HG03565 (cell line): ENCODE measurements around the gene NBPF1.
"Not testable (repeated sequence)": the region's sequence is repeated elsewhere in the genome, so short reads cannot be mapped to it uniquely, and the experiment has no call there.

ENCODE experiments used
- ATAC-seq: cut with Tn5 transposase; IDR thresholded peaks from one replicate; pipeline ENCODE4 v1.9.1; 2021; ENCODE audit warnings: mild to moderate bottlenecking, moderate library complexity; ENCODE audit not compliant: unreplicated experiment

Gene NBPF1

GRCh38 chr1:16557034-16557433, 56.3 kb downstream of the NBPF1 start:
- not testable (repeated sequence) for ATAC-seq

- ATAC-seq = not testable (repeated sequence)
These were observed 60.1 kb downstream of the NBPF1 start for GRCh38 chr1:16553244-16553643.

GRCh38 chr1:16550212-16550918, 63.0 kb downstream of the NBPF1 start:
- not testable (repeated sequence) for ATAC-seq

DNA sequence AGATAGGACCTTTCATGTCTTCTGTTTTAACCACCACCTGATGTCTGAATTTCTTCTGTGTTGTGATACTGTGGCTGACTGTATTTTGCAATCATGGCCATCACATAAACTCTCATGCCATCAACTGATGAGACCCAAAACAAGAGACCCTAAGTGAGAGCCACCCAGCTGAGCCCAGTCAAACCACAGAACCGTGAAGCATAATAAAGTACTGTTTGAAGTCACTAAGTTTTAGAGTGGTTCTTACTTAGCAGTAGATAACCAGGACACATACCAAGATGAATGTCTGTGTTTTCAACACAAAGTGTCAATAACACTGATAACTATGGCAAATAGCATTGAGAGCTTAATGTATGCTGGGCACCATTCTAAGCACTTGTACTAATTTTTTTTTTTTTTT, 63.8 kb downstream of the NBPF1 start:
- ATAC-seq = not testable (repeated sequence)

DNA sequence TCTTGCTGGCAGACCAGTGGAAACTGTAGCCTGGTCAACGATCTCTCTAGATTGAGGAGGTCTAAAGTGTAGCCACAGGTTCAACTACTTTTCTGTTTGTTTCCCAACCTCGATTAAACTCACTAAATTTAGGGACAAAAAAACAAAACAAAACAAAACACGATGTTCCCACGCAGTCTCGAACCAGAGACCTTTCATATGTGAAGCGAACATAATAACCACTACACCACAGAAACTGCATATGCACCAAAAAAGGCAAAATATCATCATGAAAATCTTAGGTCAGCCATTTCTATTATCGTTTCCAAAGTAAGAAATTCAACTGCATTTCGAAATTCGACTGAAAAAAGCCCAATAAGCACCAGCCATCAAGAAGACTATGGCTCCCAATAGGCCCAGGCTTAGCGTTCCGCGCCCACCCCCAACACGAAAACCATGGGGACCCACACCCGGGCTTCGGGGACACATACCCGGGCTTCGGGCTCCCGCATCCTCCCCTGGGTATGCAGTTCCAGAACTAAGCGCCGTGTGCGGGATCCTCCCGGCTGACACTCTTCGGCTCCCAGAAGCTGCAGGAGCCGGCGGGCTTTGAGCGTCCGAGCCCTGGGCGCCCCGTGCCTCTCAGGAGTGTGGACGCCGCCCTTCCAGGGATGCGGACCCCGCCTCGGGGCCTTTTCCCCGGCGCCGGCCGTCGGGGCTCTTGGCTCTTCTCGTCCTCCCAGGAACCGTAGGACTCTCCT, 65.7 kb downstream of the NBPF1 start:
- not testable (repeated sequence) for ATAC-seq

GRCh38 chr1:16545682-16546095, 67.7 kb downstream of the NBPF1 start:
- ATAC-seq = not testable (repeated sequence)

DNA sequence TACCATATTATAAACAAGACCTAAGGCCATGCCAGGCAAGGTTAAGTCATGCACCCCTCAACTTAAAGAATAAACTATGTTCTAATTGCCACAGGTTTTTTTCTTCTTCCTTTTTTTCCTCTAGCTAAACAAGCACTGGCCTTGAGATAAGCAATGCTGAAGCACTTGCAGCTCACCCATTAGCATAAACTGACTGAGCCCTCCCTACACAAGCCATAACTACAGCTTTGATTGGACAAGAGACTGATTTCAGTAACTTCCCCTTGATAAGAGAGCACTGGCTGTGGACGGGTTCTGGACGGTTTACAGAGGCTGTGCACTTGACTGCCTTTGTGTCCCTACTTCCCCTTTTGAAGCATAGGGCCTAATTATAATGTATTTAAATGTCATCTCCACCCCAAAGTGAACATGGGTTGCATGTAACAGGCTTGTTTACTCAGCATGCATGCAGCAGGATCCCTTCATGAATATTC, 72.9 kb downstream of the NBPF1 start:
- ATAC-seq = not testable (repeated sequence)

DNA sequence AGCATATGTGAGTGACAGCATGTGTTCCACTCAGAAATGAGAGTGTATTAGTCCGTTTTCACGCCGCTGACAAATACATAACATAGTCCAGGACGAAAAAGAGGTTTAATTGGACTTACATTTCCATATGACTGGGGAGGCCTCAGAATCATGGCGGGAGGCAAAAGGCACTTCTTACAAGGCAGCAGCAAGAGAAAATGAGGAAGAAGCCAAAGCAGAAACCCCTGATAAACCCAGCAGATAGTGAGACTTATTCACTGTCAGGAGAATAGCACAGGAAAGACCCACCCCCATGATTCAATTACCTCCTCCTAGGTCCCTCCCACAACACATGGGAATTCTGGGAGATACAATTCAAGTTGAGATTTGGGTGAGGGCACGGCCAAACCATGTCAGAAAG, 75.8 kb downstream of the NBPF1 start:
- ATAC-seq = not testable (repeated sequence)

- not testable (repeated sequence) for ATAC-seq
These were observed 76.6 kb downstream of the NBPF1 start for GRCh38 chr1:16536796-16537195.

DNA sequence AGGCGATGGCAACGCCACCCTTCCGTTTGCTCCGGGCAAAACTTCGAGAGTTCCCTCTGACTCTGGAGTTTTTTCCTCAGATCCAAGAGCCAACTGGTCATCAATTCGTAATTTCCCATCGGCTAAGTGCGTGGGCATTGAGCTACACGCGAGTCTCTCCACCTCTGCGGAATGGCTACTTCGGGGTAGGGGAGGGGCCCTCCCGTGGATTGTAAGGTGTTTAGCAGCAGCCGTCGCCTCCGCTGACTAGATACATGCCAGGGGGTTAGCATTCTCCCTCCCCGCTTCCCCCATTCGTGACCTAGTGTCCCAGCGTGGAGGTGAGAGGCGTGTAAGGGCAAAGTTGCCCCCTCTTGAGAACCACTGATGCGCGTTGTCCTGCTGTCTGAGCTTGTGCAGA, 77.5 kb downstream of the NBPF1 start:
- not testable (repeated sequence) for ATAC-seq

GRCh38 chr1:16535487-16535886, 77.9 kb downstream of the NBPF1 start:
- ATAC-seq = not testable (repeated sequence)

- ATAC-seq = not testable (repeated sequence)
These were observed 78.4 kb downstream of the NBPF1 start for GRCh38 chr1:16534829-16535456.

GRCh38 chr1:16534239-16534828, 79.0 kb downstream of the NBPF1 start:
- not testable (repeated sequence) for ATAC-seq

GRCh38 chr1:16532235-16532991, 81.0 kb downstream of the NBPF1 start:
- ATAC-seq = not testable (repeated sequence)

DNA sequence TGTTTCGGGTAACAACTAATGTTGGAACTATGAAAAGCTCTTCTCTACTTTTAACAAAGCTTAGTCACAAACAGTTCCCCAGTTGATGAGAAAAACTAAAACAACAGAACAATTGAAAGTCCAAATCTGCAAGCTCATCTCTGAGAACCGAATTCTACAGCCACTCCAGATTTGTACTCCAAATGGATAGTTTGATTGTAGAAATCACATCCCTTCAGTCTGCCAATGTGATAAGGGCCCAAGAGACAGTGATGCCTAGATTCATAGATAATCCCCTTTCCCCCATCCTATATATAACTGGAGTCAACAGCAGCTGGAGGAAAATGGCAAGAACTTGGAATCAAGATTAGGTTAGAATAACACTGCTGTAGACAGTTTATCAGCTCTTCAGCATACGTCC, 85.0 kb downstream of the NBPF1 start:
- ATAC-seq = not testable (repeated sequence)

DNA sequence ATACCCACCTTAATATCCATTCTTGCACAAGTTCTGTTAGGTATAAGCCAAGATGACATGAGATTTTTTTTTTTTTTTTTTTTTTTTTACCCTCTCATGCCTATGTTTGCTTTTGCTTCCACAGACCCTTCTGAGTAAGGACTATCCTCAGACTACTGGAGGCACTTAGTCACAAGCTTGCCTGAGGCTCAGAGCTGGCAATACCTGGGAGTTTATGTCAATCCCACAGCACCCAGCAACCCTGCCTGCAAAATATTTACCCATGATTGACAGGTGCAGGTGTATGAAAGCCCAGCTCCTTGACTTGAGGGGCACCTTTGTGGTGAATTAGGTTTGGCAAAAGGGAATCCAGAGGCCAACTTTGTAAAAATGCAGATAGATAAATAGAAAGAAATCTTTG, 87.6 kb downstream of the NBPF1 start:
- not testable (repeated sequence) for ATAC-seq

GRCh38 chr1:16521679-16522078, 91.7 kb downstream of the NBPF1 start:
- not testable (repeated sequence) for ATAC-seq

GRCh38 chr1:16521288-16521583, 92.1 kb downstream of the NBPF1 start:
- no peak for ATAC-seq

GRCh38 chr1:16520435-16521287, 92.7 kb downstream of the NBPF1 start:
- ATAC-seq = not testable (repeated sequence)
